ENCODE data around the gene LSM4. TPM values are rescaled to one million over a fixed set of nuclear protein-coding genes. Genes with fewer than 3 reads are reported as not detected.
A peak's percentile ranks its signal among the peaks of the same experiment; 100 is the strongest.

LSM4 gene
- total and polyA plus RNA-seq, 4 donors, result 32.2 to 91.8 (median 46.5) TPM

GRCh38 chr19:18310118-18310909 is 12.6 kb downstream of the LSM4 start:
- WGBS, 2 donors, result 90 to 91% methylated on average over 23 of the region's 23 CpGs
- ATAC-seq (ENCODE audit: low FRiP score), result no peak
- no peak for DNase-seq
- H3K9me3 ChIP-seq (ENCODE audit: control insufficient read depth, low read length), result no peaks in the 10 kb centered on the region
- no peaks in the 10 kb centered on the region for H3K27me3 ChIP-seq (ENCODE audit: control insufficient read depth in 1 of 2, insufficient read depth in 2 of 2, low read length in 1 of 2)
- H3K36me3 ChIP-seq (ENCODE audit: control insufficient read depth in 1 of 2, insufficient read depth in 2 of 2, low read length in 1 of 2), result no peaks in the 10 kb centered on the region
- H3K4me3 ChIP-seq (ENCODE audit: low read length in 2 of 2), result no peak overlapping the region
- intact Hi-C loops (cut with DNase I), result no loop called here
- H3K4me1 ChIP-seq (ENCODE audit: control insufficient read depth in 1 of 2, insufficient read depth in 2 of 2, low read length in 2 of 2), result no peaks in the 10 kb centered on the region
- H3K27ac ChIP-seq (ENCODE audit: low read depth in 1 of 2, low read length in 2 of 2), result no peak overlapping the region

GRCh38 chr19:18309525-18310064 is 13.3 kb downstream of the LSM4 start:
- WGBS, 2 donors, result 94% methylated on average over 31 to 33 of the region's 33 CpGs
- no peaks in the 10 kb centered on the region for H3K27me3 ChIP-seq (ENCODE audit: control insufficient read depth in 1 of 2, insufficient read depth in 2 of 2, low read length in 1 of 2)
- H3K27ac ChIP-seq (ENCODE audit: low read depth in 1 of 2, low read length in 2 of 2), result no peak overlapping the region
- peak in 1 of 2 donors; percentile 55 for DNase-seq
- intact Hi-C loops (cut with DNase I), result no loop called here
- H3K4me1 ChIP-seq (ENCODE audit: control insufficient read depth in 1 of 2, insufficient read depth in 2 of 2, low read length in 2 of 2), result no peaks in the 10 kb centered on the region
- H3K36me3 ChIP-seq (ENCODE audit: control insufficient read depth in 1 of 2, insufficient read depth in 2 of 2, low read length in 1 of 2), result no peaks in the 10 kb centered on the region
- no peak overlapping the region for H3K4me3 ChIP-seq (ENCODE audit: low read length in 2 of 2)
- H3K9me3 ChIP-seq (ENCODE audit: control insufficient read depth, low read length), result no peaks in the 10 kb centered on the region
- ATAC-seq (ENCODE audit: low FRiP score), result no peak

- Histone ChIP-seq H3K9me3 (ENCODE audit: control insufficient read depth, low read length) (no peaks in the 10 kb centered on the region), H3K27ac (ENCODE audit: low read depth in 1 of 2, low read length in 2 of 2) (no peak overlapping the region), H3K27me3 (ENCODE audit: control insufficient read depth in 1 of 2, insufficient read depth in 2 of 2, low read length in 1 of 2) (no peaks in the 10 kb centered on the region), H3K36me3 (ENCODE audit: control insufficient read depth in 1 of 2, insufficient read depth in 2 of 2, low read length in 1 of 2) (no peaks in the 10 kb centered on the region), H3K4me1 (ENCODE audit: control insufficient read depth in 1 of 2, insufficient read depth in 2 of 2, low read length in 2 of 2) (no peaks in the 10 kb centered on the region), H3K4me3 (ENCODE audit: low read length in 2 of 2) (no peak overlapping the region)
- 73 to 85% methylated on average over 7 of the region's 7 CpGs for WGBS, 2 donors
- intact Hi-C loops (cut with DNase I), result no loop called here
- DNase-seq (no peak), ATAC-seq (ENCODE audit: low FRiP score) (no peak)
Measured at GRCh38 chr19:18308948-18309325, 13.9 kb downstream of the LSM4 start.

- peak overlapping the region; percentile 66 to 76 for H3K27ac ChIP-seq (ENCODE audit: low read depth in 1 of 2, low read length in 2 of 2)
- H3K27me3 ChIP-seq (ENCODE audit: control insufficient read depth in 1 of 2, insufficient read depth in 2 of 2, low read length in 1 of 2), result no peaks in the 10 kb centered on the region
- H3K4me1 ChIP-seq (ENCODE audit: control insufficient read depth in 1 of 2, insufficient read depth in 2 of 2, low read length in 2 of 2), result no peaks in the 10 kb centered on the region
- no peak overlapping the region for H3K4me3 ChIP-seq (ENCODE audit: low read length in 2 of 2)
- no peaks in the 10 kb centered on the region for H3K9me3 ChIP-seq (ENCODE audit: control insufficient read depth, low read length)
- intact Hi-C loops (cut with DNase I), result no loop called here
- DNase-seq (no peak), ATAC-seq (ENCODE audit: low FRiP score) (no peak)
- WGBS, 2 donors, result 37% methylated on average over 20 of the region's 20 CpGs
- no peaks in the 10 kb centered on the region for H3K36me3 ChIP-seq (ENCODE audit: control insufficient read depth in 1 of 2, insufficient read depth in 2 of 2, low read length in 1 of 2)
Measured at GRCh38 chr19:18308051-18308947, 14.6 kb downstream of the LSM4 start.

- peak in 1 of 2 donors; percentile 61 for DNase-seq
- Histone ChIP-seq H3K36me3 (ENCODE audit: control insufficient read depth in 1 of 2, insufficient read depth in 2 of 2, low read length in 1 of 2) (no peaks in the 10 kb centered on the region), H3K4me3 (ENCODE audit: low read length in 2 of 2) (no peak overlapping the region), H3K4me1 (ENCODE audit: control insufficient read depth in 1 of 2, insufficient read depth in 2 of 2, low read length in 2 of 2) (no peaks in the 10 kb centered on the region), H3K27me3 (ENCODE audit: control insufficient read depth in 1 of 2, insufficient read depth in 2 of 2, low read length in 1 of 2) (no peaks in the 10 kb centered on the region), H3K9me3 (ENCODE audit: control insufficient read depth, low read length) (no peaks in the 10 kb centered on the region), H3K27ac (ENCODE audit: low read depth in 1 of 2, low read length in 2 of 2) (peak overlapping the region; percentile 66 to 76)
- 3 to 12% methylated on average over 19 of the region's 19 CpGs for WGBS, 2 donors
- no peak for ATAC-seq (ENCODE audit: low FRiP score)
- intact Hi-C loops (cut with DNase I), result no loop called here
Measured at GRCh38 chr19:18307271-18307681, 15.6 kb downstream of the LSM4 start.

GRCh38 chr19:18306888-18307260 is 16.0 kb downstream of the LSM4 start:
- Histone ChIP-seq H3K4me3 (ENCODE audit: low read length in 2 of 2) (no peak overlapping the region), H3K9me3 (ENCODE audit: control insufficient read depth, low read length) (no peaks in the 10 kb centered on the region), H3K4me1 (ENCODE audit: control insufficient read depth in 1 of 2, insufficient read depth in 2 of 2, low read length in 2 of 2) (no peaks in the 10 kb centered on the region), H3K27me3 (ENCODE audit: control insufficient read depth in 1 of 2, insufficient read depth in 2 of 2, low read length in 1 of 2) (no peaks in the 10 kb centered on the region), H3K27ac (ENCODE audit: low read depth in 1 of 2, low read length in 2 of 2) (peak overlapping the region; percentile 66 to 76), H3K36me3 (ENCODE audit: control insufficient read depth in 1 of 2, insufficient read depth in 2 of 2, low read length in 1 of 2) (no peaks in the 10 kb centered on the region)
- whole genome bisulfite sequencing, 2 donors, result 3 to 4% methylated on average over 14 of the region's 14 CpGs
- ATAC-seq (ENCODE audit: low FRiP score) (no peak), DNase-seq (peak in 1 of 2 donors; percentile 66)
- intact Hi-C loops (cut with DNase I), result no loop called here

GRCh38 chr19:18306209-18306887 is 16.5 kb downstream of the LSM4 start:
- no peaks in the 10 kb centered on the region for H3K4me1 ChIP-seq (ENCODE audit: control insufficient read depth in 1 of 2, insufficient read depth in 2 of 2, low read length in 2 of 2)
- peak overlapping the region; percentile 45 to 66 for H3K27ac ChIP-seq (ENCODE audit: low read depth in 1 of 2, low read length in 2 of 2)
- H3K36me3 ChIP-seq (ENCODE audit: control insufficient read depth in 1 of 2, insufficient read depth in 2 of 2, low read length in 1 of 2), result no peaks in the 10 kb centered on the region
- DNase-seq (peak in 1 of 2 donors; percentile 44), ATAC-seq (ENCODE audit: low FRiP score) (no peak)
- WGBS, 2 donors, result 47 to 53% methylated on average over 26 of the region's 26 CpGs
- no peak overlapping the region for H3K4me3 ChIP-seq (ENCODE audit: low read length in 2 of 2)
- no peaks in the 10 kb centered on the region for H3K27me3 ChIP-seq (ENCODE audit: control insufficient read depth in 1 of 2, insufficient read depth in 2 of 2, low read length in 1 of 2)
- no peaks in the 10 kb centered on the region for H3K9me3 ChIP-seq (ENCODE audit: control insufficient read depth, low read length)
- intact Hi-C loops (cut with DNase I), result no loop called here
